Measurements from ENCODE around the gene MED13L.
A peak's percentile ranks its signal among the peaks of the same experiment; 100 is the strongest.
"Not testable (repeated sequence)": the region's sequence is repeated elsewhere in the genome, so short reads cannot be mapped to it uniquely, and the experiment has no call there.

Gene MED13L

DNA sequence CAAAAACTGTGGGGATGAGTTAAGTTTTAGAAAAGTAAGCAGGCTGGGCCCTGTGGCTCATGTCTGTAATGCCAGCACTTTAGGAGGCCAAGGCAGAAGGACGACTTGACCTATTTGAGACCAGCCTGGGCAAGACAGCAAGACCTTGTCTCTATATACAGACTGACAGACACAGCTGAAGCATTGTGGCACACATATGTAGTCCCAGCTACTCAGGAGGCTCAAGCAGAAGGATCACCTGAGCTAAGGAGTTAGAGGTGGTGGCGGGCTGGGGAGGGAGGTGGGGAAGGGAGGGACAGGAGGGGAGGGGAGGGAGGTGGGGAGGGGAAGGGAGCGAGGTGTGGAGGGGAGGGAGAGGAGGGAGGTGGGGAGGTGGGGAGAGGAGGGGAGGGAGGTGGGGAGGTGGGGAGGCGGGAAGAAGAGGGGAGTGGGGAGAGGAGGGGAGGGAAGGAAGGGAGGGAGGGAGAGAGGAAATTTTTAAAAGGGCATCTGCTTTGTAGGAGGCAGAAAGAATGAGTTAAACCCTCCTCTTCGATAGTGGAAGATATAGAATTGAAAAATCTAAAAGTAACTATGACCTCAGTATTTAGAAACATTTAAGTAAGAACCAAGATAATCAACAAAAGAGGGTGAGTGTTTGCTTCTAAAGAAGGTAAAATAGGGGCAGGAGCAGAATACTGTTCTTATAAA lies 30.9 kb downstream of the MED13L start:
- no peak for DNase-seq (ENCODE audit: low spot score)

DNA sequence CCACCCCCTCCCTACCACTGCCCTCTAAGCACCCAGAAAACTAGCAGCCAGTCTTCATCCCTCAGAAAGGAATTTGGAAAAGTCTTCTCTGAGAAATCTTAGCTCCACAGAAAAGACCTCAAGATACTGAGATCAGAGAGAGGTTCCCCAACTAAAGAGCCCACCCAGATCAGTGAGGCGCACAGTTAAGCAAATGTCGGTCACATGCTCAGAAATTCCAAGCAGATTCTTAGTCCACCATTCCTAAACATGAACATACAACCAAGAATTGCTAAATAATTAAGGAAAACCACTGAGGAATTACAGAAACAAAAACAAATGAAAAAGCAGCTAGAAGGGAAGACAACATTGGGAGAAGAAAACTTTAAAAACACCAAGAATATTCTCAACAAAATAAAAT lies 32.3 kb downstream of the MED13L start:
- no peak for DNase-seq (ENCODE audit: low spot score)

DNA sequence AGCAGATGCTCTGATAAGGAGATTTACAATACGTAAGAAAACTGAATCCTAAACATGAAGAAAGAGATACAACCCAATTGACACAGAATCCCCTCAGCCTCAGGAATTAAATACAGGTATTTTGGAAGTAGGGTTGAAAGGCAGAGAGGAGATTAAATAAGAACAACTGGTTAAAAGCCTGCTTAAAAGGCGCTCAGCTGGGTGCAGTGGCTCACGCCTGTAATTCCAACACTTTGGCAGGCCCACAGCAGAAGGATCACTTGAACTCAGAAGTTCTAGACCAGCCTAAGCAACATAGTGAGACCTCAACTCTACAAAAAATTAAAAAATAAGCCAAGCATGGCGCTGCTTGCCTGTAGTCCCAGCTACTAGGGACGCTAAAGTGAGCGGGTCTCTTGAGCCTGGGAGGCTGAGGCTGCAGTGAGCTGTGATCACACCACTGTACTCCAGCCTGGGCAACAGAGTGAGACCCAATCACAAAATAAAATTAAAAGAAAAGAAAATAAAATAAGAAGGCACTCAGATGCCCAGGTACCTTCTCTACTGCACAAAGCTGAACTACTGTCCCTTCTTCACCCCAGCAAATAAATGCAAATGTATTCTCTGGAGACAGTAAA lies 32.9 kb downstream of the MED13L start:
- no peak for DNase-seq (ENCODE audit: low spot score)

DNA sequence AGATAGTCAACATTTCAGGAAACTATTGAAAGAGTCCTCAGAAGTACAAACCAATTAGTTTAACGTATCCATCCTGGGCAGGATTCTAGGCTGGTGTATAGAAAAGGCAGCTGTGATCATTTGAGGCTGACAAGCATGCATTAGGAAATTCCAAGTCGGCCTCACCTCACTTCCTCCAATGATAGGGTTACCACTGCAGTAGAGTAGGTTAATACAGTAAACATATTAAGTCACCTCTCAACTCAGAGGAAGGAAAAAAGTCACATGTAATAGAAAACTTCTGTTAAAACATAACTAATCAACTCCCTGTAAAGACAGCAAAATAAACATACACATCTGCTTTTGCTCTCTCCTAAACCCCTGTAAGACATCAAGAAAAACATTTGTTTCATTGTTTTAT lies 33.5 kb downstream of the MED13L start:
- peak; percentile 6 for DNase-seq (ENCODE audit: low spot score)

DNA sequence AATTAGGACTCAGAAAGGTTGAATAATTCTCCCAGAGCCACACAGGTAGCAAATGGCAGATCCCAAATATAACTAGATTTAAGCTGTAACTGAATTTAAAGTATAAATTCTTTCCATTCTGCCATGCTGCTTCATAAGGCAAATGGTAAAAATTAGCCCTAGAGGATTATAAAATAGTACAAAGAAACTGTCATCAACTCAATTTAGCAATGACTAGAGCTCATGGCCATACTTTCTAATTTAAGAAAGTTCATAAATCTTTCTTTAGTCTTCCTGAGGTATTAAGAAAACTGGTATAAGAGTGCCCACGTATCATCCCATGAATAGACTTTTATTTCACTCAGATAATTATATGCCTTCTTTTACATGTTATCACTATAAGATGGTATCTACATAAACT lies 34.8 kb downstream of the MED13L start:
- no peak for DNase-seq (ENCODE audit: low spot score)

DNA sequence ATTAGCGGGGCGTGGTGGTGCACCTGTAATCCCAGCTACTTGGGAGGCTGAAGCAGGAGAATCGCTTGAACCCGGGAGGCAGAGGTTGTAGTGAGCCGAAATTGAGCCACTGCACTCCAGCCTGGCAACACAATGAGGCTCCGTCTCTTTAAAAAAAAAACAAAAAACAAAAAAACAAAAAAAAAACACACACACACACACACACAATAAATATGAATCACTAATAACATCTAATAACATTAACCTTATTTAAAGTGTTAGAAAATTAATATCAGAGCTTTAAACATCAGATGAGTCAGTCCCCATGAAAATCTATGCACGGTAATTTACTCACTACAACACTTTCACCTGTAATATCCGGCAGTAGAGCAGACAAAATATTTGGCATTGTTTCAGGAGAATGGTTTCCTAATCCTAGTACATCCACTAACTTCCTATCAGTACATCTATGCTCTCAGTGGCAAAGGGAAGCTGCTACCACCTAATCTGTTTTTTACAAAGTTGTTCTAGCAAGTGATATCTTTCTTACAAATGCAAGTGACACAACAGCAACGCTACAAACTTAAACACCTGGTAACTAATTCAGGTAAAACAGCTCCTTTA lies 36.2 kb downstream of the MED13L start:
- DNase-seq (ENCODE audit: low spot score), result no peak

DNA sequence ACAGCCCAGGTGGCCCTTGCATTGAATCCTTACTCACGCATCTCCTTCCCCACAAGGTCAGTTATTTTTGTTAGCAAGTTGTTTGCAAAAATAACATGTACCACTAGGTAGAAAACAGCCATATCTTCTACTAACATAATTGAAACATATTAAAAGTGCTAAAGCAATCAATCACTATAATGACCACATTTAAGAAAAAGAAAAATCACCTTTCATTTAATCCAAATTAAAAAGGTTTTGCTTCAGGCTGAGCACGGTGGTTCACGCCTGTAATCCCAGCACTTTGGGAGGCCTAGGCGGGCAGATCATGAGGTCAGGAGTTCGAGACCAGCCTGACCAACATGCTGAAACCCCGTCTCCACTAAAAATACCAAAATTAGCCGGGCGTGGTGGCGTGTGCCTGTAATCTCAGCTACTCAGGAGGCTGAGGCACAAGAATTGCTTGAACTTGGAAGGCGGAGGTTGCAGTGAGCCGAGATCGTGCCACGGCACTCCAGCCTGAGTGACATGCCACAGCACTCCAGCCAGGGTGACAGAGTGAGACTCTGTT lies 38.8 kb downstream of the MED13L start:
- not testable (repeated sequence) for DNase-seq (ENCODE audit: low spot score)

DNA sequence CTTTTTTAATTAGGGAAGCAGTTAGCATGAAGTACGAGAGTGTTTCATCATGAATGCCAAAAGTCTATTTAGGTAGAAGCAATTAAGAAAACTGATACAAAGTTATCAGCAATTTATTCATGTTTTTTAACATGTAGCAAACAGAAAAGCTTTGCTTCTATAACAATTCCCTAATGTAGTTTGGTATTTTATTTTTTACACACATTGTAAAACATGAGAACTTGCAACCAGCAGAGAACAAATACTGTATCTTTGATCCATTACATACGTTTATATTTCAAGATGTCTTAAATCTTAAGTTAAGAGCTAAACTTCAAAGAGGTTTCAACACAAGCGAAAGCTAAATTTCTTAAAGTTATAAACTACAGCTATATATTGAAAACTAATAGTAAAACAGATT lies 39.3 kb downstream of the MED13L start:
- no peak for DNase-seq (ENCODE audit: low spot score)

DNA sequence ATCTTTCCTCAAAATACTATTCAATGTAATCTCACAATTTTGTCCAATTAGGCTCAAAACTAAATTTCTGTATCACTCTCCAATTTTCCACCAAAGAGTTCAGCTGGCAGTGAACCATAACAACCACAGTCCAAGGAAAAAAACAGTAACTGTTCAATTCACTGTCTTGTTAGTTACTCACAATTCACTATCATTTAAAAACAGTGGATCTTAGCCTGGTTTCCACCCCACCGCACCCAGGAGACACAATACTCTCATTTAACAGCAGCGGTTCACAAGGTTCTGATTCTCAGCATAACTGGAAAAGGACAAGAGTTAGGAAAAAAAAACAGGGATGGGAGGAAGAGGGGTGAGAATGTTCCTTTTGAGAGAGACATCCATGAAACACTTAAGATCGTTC lies 40.5 kb downstream of the MED13L start:
- DNase-seq (ENCODE audit: low spot score), result no peak

DNA sequence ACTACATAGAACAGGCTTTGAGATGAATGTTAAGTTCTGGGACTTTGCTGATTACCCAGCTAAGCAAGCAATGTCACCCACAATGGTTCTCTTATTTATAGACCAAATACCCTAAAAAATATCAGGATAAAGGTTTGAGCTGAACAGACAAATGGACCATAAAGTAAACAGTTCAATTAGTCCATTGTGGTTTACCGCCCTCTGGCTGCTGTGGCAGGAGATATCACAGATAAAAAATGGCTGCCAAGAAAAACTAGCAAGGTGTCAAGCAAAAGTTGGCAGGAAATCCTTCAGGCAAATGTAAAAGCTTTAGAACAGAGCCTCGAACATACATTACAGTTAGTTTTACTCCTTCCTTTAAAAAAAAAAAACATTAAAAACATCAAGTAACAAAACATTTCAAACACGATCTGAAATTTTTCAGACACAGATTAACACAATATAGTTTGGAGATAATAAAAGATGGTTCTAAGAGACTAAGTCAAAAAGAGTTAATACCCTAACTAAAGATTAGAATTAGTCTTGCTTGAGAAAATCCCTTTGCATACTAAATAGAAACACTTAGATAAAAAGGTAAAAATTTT lies 41.3 kb downstream of the MED13L start:
- peak; percentile 58 for DNase-seq (ENCODE audit: low spot score)

DNA sequence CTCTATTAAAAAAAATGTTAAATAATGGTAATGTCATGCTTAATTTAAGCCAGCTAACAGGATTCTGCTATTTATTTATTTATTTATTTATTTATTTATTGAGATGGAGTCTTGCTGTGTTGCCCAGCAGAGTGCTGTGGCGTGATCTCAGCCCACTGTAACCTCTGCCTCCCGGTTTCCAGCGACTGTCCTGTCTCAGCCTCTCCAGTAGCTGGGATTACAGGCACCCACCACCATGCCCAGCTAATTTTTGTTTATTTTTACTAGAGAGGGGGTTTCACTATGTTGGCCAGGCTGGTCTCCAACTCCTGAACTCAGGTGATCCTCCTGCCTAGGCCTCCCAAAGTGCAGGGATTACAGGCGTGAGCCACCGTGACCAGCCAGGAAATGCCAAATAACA lies 43.3 kb downstream of the MED13L start:
- DNase-seq (ENCODE audit: low spot score), result not testable (repeated sequence)

DNA sequence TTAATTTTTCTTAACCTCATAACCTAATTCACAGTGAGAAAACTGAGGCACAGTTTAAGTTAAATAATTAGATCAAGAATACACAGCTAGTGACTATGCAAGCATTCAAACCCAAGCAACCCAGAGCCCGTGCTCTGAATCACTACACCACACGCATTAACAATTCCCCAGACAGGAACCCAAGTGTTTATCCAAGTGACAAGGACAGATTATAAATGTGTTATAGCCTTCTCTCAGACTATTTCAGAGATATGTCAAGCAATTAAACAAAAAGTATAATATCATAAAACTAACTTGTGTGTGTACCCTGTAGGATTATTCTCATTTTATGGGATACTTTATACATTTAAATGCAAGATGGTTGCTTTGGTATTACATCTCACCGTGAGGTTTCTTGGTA lies 43.8 kb downstream of the MED13L start:
- DNase-seq (ENCODE audit: low spot score), result no peak

DNA sequence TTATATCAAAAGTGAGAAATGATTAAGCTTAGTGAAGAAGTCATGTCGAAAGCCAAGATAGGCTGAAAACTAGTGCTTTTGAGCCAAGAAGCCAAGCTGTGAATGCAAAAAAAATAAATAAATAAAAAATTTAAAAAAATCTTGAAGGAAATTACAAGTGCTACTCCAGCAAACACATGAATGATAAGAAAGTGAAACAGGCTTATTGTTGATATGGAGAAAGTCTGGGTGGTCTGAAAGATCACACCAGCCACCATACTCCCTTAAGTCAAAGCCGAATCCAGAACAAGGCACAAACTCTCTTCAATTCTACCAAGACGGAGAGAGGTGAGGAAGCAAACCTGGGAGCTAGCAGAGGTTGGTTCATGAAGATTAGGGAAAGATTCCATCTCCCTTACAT lies 49.7 kb downstream of the MED13L start:
- DNase-seq (ENCODE audit: low spot score), result no peak

DNA sequence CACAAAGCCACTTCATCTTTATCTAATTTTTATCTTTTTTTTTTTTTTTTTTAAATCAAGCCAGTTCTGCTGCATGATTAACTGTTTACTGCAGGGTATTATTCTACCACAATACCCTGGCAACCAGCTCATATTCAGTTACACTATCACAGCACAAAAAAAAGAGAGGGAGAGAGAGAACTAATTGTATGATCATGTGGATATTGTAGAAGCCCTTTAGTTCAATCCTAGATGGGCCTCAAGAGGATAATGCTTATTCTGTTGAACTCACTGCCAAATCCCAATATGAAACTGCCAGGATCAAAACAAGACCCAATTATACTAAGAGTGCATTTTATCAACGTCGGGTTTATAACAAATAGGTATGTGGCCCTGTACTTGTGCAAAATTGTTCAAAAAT lies 51.5 kb downstream of the MED13L start:
- no peak for DNase-seq (ENCODE audit: low spot score)

DNA sequence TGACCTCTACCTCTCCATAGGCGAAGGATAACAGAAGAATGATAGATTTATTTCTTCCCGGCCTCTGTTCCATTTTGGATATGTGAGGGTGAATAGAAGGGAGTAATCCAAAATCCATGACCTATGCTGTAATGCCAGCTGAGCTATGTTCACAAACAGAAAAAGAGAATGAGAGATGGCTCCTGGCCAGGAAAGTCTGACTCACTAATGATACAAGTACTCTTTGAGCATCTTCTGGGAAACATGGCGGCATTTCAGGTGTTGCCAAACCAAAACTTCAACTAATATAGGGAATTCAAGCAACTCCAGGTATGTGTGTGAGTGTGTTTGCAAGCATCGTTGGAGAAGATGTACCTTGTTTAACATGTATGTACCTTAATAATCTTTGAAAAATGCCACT lies 55.1 kb downstream of the MED13L start:
- no peak for DNase-seq (ENCODE audit: low spot score)

DNA sequence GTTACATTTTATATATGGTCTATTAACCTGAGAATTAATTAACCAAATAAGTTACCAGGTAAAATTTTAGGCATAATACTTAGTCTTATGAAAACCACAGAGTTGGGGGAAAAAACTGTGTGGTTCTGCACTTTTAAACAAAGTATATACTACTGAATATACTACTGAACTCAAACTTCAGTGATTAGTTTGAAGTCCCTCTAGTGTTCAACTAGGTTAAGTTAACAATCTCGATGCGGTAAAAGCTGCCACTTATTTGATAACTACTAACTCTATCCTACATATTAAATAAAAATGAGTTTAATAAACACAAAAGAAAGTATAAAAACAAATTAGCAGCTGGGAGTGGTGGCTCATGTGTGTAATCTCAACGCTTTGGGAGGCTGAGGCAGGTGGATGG lies 56.7 kb downstream of the MED13L start:
- no peak for DNase-seq (ENCODE audit: low spot score)

DNA sequence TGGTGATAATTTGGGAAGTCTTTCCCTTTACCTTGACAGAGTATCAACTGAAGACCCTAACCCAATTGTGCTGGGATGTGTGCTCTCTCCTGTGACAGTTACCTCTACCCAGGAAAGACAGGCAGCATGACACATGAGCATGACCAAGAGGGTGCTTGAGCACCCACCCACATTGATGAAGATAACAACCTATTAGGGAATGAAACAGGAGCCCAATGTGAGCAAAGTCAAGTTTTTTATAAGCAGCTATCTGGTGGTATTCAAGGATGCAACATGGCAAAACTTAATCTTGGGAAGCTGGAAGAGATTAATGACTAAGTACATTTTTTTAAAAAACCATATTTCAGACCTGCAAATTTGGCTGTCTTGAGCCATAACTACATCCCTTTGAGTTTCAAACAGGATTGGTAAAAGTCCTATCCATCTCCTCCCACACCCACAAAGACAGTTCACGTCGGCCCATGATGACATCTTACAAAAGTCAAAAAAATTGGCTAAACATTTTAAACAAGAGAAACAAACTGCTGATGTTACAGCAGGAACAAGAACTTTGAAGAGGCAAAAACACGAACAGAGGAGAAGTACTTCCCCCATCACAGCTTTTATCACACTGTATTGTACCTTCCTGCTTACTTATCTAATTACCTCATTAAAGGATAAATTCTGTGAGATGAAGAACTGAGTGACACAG lies 60.3 kb downstream of the MED13L start:
- DNase-seq (ENCODE audit: low spot score), result no peak

DNA sequence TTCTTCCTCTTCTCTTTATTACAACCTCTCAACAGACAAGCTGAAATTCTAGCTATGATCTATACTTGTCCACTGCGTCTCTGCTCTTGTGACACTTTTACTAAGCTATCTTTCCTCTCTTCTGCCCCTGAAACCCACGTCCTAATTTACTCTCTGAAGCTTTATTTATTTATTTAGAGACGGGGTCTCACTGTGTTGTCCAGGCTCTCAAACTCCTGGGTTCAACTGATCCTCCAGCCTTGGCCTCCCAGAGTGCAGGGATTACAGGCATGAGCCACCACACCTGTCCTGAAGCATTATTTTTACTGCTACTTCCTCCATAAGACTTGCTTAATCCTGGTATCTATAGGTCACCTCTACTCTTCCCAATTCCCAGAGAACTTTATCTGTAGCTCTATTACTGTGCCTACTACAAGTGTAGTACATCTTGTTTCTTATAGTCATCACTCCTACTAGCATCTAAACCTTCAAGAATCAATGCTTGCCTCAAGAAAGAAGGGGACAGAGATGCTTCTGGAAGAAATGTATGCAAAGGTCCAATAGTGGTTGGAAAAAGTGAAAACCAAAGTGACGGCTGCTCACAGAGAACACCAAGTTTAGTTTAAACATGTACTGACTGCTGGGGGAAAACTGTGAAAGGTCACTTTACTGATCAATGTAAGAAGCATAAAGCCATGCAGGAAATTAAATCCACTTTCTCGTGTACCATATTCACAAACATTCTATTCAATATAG lies 61.3 kb downstream of the MED13L start:
- DNase-seq (ENCODE audit: low spot score), result no peak

DNA sequence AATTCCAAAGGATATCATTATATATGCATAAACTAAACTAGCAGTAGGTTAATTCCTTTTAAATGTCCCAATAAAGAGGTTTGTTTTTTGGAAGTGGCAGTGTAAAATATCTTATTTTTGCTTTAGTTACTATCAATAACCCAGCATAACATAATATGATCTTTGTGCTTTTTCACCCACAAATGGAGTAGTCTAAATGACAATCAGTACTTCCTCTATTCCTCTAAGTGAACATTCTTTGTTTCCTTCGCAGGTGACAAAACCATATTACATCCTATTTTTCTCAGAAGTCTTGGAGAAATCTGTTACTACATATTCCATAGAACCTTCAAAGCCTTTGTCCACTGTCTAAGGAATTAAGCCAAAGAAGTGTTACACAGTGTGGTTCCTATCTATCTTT lies 62.5 kb downstream of the MED13L start:
- DNase-seq (ENCODE audit: low spot score), result no peak

DNA sequence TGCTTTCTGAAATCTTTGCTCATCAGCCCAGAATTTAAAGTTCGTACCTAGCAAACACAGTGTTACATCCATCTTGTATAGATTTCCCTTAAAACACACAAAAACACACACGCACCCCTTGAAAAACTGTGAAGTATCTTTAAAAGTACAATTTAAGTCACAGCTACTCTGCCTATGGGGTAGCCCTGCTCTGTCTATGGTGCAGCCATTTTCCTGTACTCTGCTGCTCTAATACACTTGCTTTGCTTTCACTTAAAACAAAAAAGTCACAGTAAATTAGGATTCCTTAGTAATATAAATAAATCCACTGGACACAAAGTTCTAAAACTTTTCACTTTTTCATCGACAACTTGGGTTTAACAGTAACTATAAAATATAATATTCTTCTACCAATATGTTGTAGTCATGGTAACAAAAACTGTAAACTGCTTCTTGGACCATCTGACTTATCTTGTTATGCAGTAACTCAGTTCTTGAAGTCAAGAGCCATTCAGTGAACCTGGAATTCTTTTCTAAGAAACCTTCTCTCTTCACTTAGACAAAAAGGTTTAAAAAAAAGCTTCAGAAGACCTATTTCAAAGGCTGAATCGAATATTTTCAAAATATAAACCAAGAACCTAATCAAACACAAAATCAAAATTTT lies 63.5 kb downstream of the MED13L start:
- no peak for DNase-seq (ENCODE audit: low spot score)

DNA sequence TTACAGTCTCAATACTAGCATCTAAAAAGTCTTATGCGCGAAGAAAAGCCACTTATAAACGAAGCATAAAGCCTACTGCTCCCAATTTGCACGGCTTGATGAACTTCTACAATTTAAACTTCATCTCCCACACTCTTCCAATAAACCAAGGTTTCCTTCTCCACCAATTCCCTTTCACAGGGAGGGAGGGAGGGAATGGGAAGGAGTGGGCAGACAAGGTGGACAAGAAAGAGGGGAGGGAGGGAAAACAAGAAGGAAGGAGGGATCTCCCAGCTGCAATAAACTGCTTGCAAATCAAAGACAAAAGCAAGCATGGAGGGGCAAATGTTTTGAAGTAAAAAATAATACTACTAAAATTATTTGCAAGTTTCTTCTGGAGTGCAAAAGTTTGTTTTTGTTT lies 64.5 kb downstream of the MED13L start:
- no peak for DNase-seq (ENCODE audit: low spot score)

Data from activated CD4-positive, alpha-beta T cell treated with anti-CD3 and anti-CD28 coated beads, Interleukin-2, Interleukin-4, amounts not matched to agents 100 ng/mL and 50 ng/mL, durations not matched to agents 16 hours and 8 hours (primary cell).